GM12872 (cell line): ENCODE measurements around the gene TNNT2.

Experiments used
- CTCF ChIP-seq: IDR thresholded peaks from 3 replicates; pipeline ENCODE4 v1.5.1; 2011; ENCODE audit warnings: low read depth, mild to moderate bottlenecking, low read length, moderate library complexity; ENCODE audit not compliant: insufficient read depth

TNNT2 gene

GRCh38 chr1:201408834-201409200 lies 31.3 kb upstream of the TNNT2 start:
- no peak for TF ChIP-seq CTCF

- TF ChIP-seq CTCF, result peak; percentile 100
Measured at GRCh38 chr1:201408176-201408833, 30.8 kb upstream of the TNNT2 start.

- TF ChIP-seq CTCF, result no peak
Measured at GRCh38 chr1:201406831-201407406, 29.4 kb upstream of the TNNT2 start.

- no peak for TF ChIP-seq CTCF
Measured at GRCh38 chr1:201405484-201405831, 28.0 kb upstream of the TNNT2 start.

GRCh38 chr1:201404722-201405483 lies 27.4 kb upstream of the TNNT2 start:
- no peak for TF ChIP-seq CTCF

- TF ChIP-seq CTCF, result no peak
Measured at GRCh38 chr1:201404055-201404454, 26.6 kb upstream of the TNNT2 start.

GRCh38 chr1:201403359-201403758 lies 25.9 kb upstream of the TNNT2 start:
- no peak for TF ChIP-seq CTCF
